Mucosa of descending colon (tissue), 3 donors: ENCODE measurements around the gene KRT4. TPM values are rescaled to one million over a fixed set of nuclear protein-coding genes. Genes with fewer than 3 reads are reported as not detected.

ENCODE experiments used
- ATAC-seq: fragments of 200-7000 bp; cut with Tn5 transposase; one replicate; pipeline ENCODE4 v1.9.1; 2020; ENCODE audit warnings: mild to moderate bottlenecking, moderate library complexity
- DNase-seq, 3 donors: peaks; one replicate each; pipeline ENCODE4 v3.0.0-alpha.2; 2020
- H3K36me3 ChIP-seq: fragments of 200-600 bp; one replicate; pipeline ENCODE4 v1.8.0; 2021; ENCODE audit warnings: low read depth, mild to moderate bottlenecking
- H3K4me1 ChIP-seq: fragments of 200-600 bp; one replicate; pipeline ENCODE4 v1.8.0; 2021; ENCODE audit warnings: low read depth, mild to moderate bottlenecking
- H3K4me3 ChIP-seq: fragments of 200-600 bp; one replicate; pipeline ENCODE4 v1.8.0; 2021; ENCODE audit warnings: mild to moderate bottlenecking
- H3K9me3 ChIP-seq: fragments of 200-600 bp; one replicate; pipeline ENCODE4 v1.8.0; 2021; ENCODE audit warnings: mild to moderate bottlenecking
- intact Hi-C, 2 donors: fragments of 100-400 bp; cut with DNase I in 1 of 2; cut with micrococcal nuclease in 1 of 2; formaldehyde crosslinking; loops; one replicate each; pipeline versions ENCODE4 v1.11.0 to v1.11.1; 2022; cut with DNase I, micrococcal nuclease
- total RNA-seq, 3 donors: library from RNA; stranded (reverse); fragmentation: NEBNext Ultra II Directional in 2 of 3; extraction: Animal tissue kit (Norgen Biotek cat#: 25700) in 2 of 3; gene quantifications; one replicate each; pipeline versions ENCODE4 v1.2.1 to v1.2.4, GENCODE V29; 2021 to 2023
- TF ChIP-seq, protein P1 (sequence below): fragments of 200-600 bp; IDR thresholded peaks from one replicate; pipeline ENCODE4 v1.8.0; 2022; ENCODE audit warnings: antibody characterized with exemption, mild to moderate bottlenecking
- donor health status: DM: no; HTN: no; CAD: no; lungs with moderate emphysema.
- donor health status: DM: no; HTN: no; CAD: no.
- donor health status: DM: no; HTN: yes; CAD: no.

Gene KRT4
- total RNA-seq, 3 donors from 2014 or later: not detected

DNA sequence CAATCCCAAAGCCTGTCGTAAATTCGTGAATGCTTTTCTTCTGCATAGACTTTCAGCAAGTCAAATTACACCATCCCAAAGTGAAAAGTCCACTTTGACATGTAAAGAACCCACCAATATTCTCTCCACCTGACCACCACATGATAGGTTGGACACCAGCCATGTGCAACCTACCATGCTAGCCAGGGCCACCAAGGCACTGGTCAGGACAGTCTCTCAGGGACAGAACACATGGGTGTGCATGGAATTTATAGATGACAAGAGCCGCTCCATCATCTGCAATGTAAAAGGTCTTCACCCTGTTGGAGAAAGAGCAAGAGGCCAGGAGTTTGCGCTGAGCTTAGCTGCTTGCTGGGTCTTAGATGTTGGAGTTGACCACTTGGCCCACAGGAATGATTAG is 31.4 kb downstream of the KRT4 start:
- ATAC-seq (no peak), DNase-seq (no peak)
- Histone ChIP-seq H3K36me3 (no peaks in the 10 kb centered on the region), H3K4me1 (no peaks in the 10 kb centered on the region), H3K9me3 (no peaks in the 10 kb centered on the region), H3K4me3 (no peak overlapping the region)
- TF ChIP-seq, protein P1, sequence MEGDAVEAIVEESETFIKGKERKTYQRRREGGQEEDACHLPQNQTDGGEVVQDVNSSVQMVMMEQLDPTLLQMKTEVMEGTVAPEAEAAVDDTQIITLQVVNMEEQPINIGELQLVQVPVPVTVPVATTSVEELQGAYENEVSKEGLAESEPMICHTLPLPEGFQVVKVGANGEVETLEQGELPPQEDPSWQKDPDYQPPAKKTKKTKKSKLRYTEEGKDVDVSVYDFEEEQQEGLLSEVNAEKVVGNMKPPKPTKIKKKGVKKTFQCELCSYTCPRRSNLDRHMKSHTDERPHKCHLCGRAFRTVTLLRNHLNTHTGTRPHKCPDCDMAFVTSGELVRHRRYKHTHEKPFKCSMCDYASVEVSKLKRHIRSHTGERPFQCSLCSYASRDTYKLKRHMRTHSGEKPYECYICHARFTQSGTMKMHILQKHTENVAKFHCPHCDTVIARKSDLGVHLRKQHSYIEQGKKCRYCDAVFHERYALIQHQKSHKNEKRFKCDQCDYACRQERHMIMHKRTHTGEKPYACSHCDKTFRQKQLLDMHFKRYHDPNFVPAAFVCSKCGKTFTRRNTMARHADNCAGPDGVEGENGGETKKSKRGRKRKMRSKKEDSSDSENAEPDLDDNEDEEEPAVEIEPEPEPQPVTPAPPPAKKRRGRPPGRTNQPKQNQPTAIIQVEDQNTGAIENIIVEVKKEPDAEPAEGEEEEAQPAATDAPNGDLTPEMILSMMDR: no peak
- intact Hi-C loops: no loop called here

DNA sequence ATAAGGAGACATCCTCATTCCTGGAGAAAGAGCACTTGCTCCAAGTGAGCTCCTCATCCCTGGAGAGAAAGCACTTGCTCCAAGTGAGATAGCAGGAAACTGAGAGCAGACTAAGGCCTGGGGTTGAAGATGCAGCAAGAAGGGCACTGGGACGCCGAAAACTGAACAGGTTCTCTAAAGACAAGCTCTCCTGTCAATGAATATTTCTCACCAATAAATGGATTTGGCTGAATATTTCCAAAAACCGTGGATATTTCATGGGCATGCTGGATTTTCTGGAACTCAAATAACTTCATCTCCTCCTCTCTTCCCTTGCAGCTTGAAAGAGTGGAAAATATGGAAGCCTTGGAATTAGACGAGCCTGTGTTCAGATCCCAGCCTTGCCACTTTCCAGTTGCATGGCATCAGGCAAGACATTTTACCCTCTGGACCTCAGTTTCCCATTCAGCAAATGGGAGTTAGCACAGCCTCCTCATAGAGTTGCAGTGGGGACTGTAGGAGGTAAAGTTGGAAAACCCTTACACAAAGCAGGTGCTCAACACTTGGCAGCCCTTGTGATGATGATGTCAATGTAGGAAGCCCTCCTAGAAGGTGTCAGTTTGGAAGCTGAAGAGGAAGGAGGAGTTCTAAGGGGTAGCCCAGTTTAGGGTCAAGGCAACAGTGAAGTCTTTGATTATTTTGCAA is 32.4 kb downstream of the KRT4 start:
- DNase-seq: no peak
- no peaks in the 10 kb centered on the region for H3K4me1 ChIP-seq
- TF ChIP-seq, protein P1: no peak
- no peak overlapping the region for H3K4me3 ChIP-seq
- no peak for ATAC-seq
- no peaks in the 10 kb centered on the region for H3K9me3 ChIP-seq
- intact Hi-C loops: no loop called here
- H3K36me3 ChIP-seq: no peaks in the 10 kb centered on the region

DNA sequence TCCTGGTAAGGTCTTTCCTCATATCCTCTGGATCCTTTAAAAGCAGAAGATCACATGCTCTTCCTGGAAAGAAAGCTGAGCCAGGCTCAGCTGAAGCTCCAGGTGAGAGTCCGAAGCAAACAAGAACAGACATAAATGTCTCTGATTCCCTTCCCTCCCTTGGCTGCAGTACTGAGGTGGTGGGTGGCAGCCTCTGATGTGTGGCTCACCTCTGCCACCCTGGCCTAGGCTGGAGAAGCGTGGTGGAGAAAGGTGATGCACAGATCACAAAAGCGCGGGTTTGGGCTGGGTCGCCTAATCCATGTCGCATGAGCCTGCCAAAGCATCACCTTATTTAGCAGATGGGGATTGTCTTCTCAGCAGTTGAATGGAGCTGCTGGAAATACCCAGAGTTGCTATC is 34.0 kb downstream of the KRT4 start:
- intact Hi-C loops: no loop called here
- Histone ChIP-seq H3K4me1 (no peaks in the 10 kb centered on the region), H3K9me3 (no peaks in the 10 kb centered on the region), H3K36me3 (no peaks in the 10 kb centered on the region), H3K4me3 (no peak overlapping the region)
- ATAC-seq (no peak), DNase-seq (no peak)
- TF ChIP-seq, protein P1: no peak

DNA sequence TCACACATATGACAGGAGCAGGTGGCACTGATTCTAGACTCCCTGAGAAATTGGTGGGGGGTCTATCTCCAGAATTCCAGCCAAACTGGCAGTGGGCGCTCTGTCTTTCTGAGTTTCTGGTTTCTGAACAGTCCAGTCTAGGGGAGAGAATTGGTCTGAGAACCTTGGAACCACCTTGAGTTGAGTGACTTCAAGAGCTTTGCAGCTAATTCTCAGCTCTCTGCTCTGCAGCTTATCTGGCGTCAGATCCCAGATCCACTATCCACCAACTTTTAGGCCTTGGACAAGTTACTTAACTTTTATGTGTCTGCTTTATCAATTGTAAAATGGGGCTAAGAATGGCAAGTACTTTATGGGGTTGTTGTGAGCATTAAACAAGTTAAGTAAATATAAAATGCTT is 35.1 kb downstream of the KRT4 start:
- TF ChIP-seq, protein P1: no peak
- ATAC-seq: no peak
- no peaks in the 10 kb centered on the region for H3K36me3 ChIP-seq
- H3K9me3 ChIP-seq: no peaks in the 10 kb centered on the region
- intact Hi-C loops: no loop called here
- DNase-seq: no peak
- H3K4me1 ChIP-seq: no peaks in the 10 kb centered on the region
- no peak overlapping the region for H3K4me3 ChIP-seq

DNA sequence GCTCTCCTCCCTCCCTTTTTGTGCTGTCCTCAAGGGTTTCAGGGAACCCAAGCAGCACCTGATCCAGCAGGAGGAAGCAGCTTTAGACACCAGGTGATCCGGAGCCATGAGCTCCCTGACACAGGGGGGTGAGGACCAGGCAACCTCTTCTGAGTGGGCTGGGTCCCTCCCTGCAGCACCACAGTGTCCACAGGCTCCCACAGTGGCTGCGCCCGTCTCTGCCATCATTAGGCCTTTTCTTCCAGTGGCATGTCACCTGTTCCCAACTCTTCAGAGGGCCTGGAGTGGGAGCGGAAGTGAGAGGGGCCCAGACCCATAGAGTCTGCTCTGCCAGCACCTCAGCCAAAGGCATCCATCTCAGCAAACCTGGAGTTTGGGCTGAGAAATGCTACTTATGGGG is 36.4 kb downstream of the KRT4 start:
- TF ChIP-seq, protein P1: no peak
- intact Hi-C loops: no loop called here

DNA sequence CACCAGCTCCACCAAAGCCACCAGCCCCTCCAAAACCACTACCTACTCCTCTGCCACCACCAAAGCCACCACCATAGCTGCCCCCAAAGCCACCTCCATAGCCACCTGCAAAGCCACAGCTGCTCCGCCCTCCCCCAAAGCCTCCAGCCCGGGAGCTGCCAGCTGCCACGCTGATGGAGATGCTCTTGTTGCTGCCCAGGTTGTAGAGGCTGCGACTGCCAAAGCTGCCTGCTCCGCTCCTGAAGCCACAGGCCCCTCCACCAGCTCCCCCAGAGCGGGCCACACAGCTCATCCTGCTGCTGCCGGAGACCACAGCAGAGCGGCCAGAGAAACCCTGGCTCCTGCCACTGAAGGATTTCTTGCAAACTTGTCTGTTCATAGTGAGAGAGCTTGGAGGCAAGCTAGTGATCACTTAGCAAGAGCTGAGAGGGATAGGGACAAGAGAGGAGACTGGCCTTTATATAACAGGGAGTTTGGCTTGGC is 37.0 kb downstream of the KRT4 start, which contains the start of gene KRT76:
Gene KRT76, minus strand, starts transcription at position 433 of the 483 bp plus-strand sequence. Its CDS starts 54 bp downstream, at position 379.
- DNase-seq (no peak), ATAC-seq (no peak)
- Histone ChIP-seq H3K36me3 (no peaks in the 10 kb centered on the region), H3K4me1 (no peaks in the 10 kb centered on the region), H3K4me3 (no peak within 1 kb of the TSS), H3K9me3 (no peaks in the 10 kb centered on the region)
- intact Hi-C loops: no loop called here
- TF ChIP-seq, protein P1: no peak

More for the DNA sequence above, 36.4 kb downstream of the KRT4 start:
- H3K4me1 ChIP-seq: no peaks in the 10 kb centered on the region
- H3K9me3 ChIP-seq: no peaks in the 10 kb centered on the region
- H3K36me3 ChIP-seq: no peaks in the 10 kb centered on the region
- DNase-seq (no peak), ATAC-seq (no peak)
- no peak overlapping the region for H3K4me3 ChIP-seq
